Common myeloid progenitor, CD34-positive (primary cell): Measurements from ENCODE around the gene AKAP3. TPM values are rescaled to one million over a fixed set of nuclear protein-coding genes. Genes with fewer than 3 reads are reported as not detected.
A peak's percentile ranks its signal among the peaks of the same experiment; 100 is the strongest.

Experiments
- CTCF ChIA-PET: fragments of 350-600 bp; sonication (Branson Sonifier 250); formaldehyde crosslinking; loops from one replicate; lab custom pipeline; 2021; ENCODE audit warnings: antibody characterized with exemption; lab: Charles Lee
- POLR2A ChIA-PET: fragments of 350-600 bp; sonication (Branson Sonifier 250); formaldehyde crosslinking; loops from one replicate; lab custom pipeline; 2021; ENCODE audit warnings: antibody characterized with exemption; lab: Charles Lee
- DNase-seq, 3 donors: peaks; one replicate each; pipeline versions ENCODE4 v3.0.0 to v3.0.0-alpha.2; 2013
- H3K27ac ChIP-seq, 2 experiments: 1 replicate in 1 of 2; 2 replicates in 1 of 2; pipeline ENCODE4 v1.7.0; 2013; ENCODE audit warnings: inconsistent platforms in 2 of 2, low read length in 2 of 2, mild to moderate bottlenecking in 2 of 2, low read depth in 1 of 2, moderate library complexity in 1 of 2; ENCODE audit not compliant: severe bottlenecking in 2 of 2, insufficient read depth in 1 of 2, poor library complexity in 1 of 2
- H3K27me3 ChIP-seq, 5 experiments: replicated peaks in 2 of 5; 1 replicate in 3 of 5; 2 replicates in 2 of 5; pipeline versions ENCODE4 v1.6.1 to v1.7.0; 2013; ENCODE audit warnings: low read length in 4 of 5, mild to moderate bottlenecking in 2 of 5, moderate library complexity in 2 of 5, inconsistent platforms in 1 of 5; ENCODE audit not compliant: insufficient read depth in 5 of 5, control insufficient read depth in 4 of 5
- H3K36me3 ChIP-seq, 4 experiments: 1 replicate in 2 of 4; 2 replicates in 2 of 4; pipeline versions ENCODE4 v1.6.1 to v1.7.0; 2013; ENCODE audit warnings: low read length in 3 of 4, control low read depth in 1 of 4, mild to moderate bottlenecking in 1 of 4; ENCODE audit not compliant: control insufficient read depth in 4 of 4, insufficient read depth in 4 of 4
- H3K4me1 ChIP-seq, 4 experiments: 1 replicate in 3 of 4; 2 replicates in 1 of 4; pipeline versions ENCODE4 v1.6.1 to v1.7.1; 2013; ENCODE audit warnings: low read length in 3 of 4, mild to moderate bottlenecking in 3 of 4, control low read depth in 1 of 4, inconsistent platforms in 1 of 4, moderate library complexity in 1 of 4; ENCODE audit not compliant: control insufficient read depth in 4 of 4, insufficient read depth in 4 of 4; ENCODE audit errors: control extremely low read depth in 1 of 4
- H3K4me3 ChIP-seq, 7 experiments: 1 replicate in 4 of 7; 2 replicates in 3 of 7; pipeline versions ENCODE4 v1.5.1 to v1.7.0; 2013; ENCODE audit warnings: mild to moderate bottlenecking in 7 of 7, low read length in 6 of 7, moderate library complexity in 6 of 7, inconsistent platforms in 2 of 7, low read depth in 2 of 7, control low read depth in 1 of 7; ENCODE audit not compliant: insufficient read depth in 4 of 7, control insufficient read depth in 1 of 7; ENCODE audit errors: extremely low read depth in 1 of 7
- H3K9me3 ChIP-seq, 5 experiments: 1 replicate in 4 of 5; 2 replicates in 1 of 5; pipeline versions ENCODE4 v1.6.1 to v1.7.1; 2013; ENCODE audit warnings: low read length in 4 of 5, mild to moderate bottlenecking in 2 of 5, inconsistent platforms in 1 of 5, low read depth in 1 of 5, moderate library complexity in 1 of 5; ENCODE audit not compliant: control insufficient read depth in 4 of 5, insufficient read depth in 2 of 5; ENCODE audit errors: control extremely low read depth in 1 of 5
- WGBS: methylation state at CpG from one replicate; pipeline ENCODE4 v1.1.5; 2013; ENCODE audit not compliant: insufficient coverage; 5-methylcytosine and 5-hydroxymethylcytosine counted together
- polyA plus RNA-seq: library from polyadenylated mRNA; unstranded; fragments of 120-200 nt; gene quantifications from one replicate; pipeline ENCODE4 v1.2.1, GENCODE V29; 2013

Gene AKAP3
- polyA plus RNA-seq = 1.1 TPM

GRCh38 chr12:4648501-4649357, at the start of gene AKAP3, which contains the start of gene NDUFA9:
AKAP3 (minus strand) TSS chr12:4649051; CDS start chr12:4638196, 10,855 bp downstream.
NDUFA9 (plus strand) TSS chr12:4649114; CDS start chr12:4649127, 13 bp downstream.
- Histone ChIP-seq H3K27ac (peak within 1 kb of the TSS; percentile 73 to 87), H3K9me3 (no peaks in the 10 kb centered on the region), H3K4me3 (peak within 1 kb of the TSS; percentile 83 to 100 (median 92)), H3K27me3 (no peaks in the 10 kb centered on the region), H3K4me1 (peaks cover 10 to 26% (median 20%) of the 10 kb centered on the region in 4 experiments), H3K36me3 (peaks cover 0 to 3% (median 0%) of the 10 kb centered on the region in 4 experiments)
- 0% methylated on average over 29 of the region's 39 CpGs for WGBS
- POLR2A ChIA-PET = interaction anchor here (0.6 kb wide), 1 partner anchor 286 kb away, joined by 4 read pairs; no protein-coding TSS in a partner anchor
- DNase-seq = peak; percentile 74 to 77 (median 74)
- CTCF ChIA-PET = interaction anchor here (0.7 to 1.5 kb wide), 3 partner anchors 18 to 173 kb away, joined by 3 to 4 read pairs (median 3); no protein-coding TSS in a partner anchor

- H3K4me1 ChIP-seq = no peaks in the 10 kb centered on the region
- ChIA-PET POLR2A (no interaction called here), CTCF (no interaction called here)
- no peak overlapping the region for H3K4me3 ChIP-seq
- H3K36me3 ChIP-seq = peaks cover 4 to 35% (median 22%) of the 10 kb centered on the region in 4 experiments
- no peak for DNase-seq
- no peaks in the 10 kb centered on the region for H3K27me3 ChIP-seq
- 97% methylated on average over 5 of the region's 5 CpGs for WGBS
- H3K27ac ChIP-seq = no peak overlapping the region
- no peaks in the 10 kb centered on the region for H3K9me3 ChIP-seq
Measured at GRCh38 chr12:4690760-4691159, 41.9 kb upstream of the AKAP3 start.

- Histone ChIP-seq H3K9me3 (no peaks in the 10 kb centered on the region), H3K4me3 (no peak overlapping the region), H3K27me3 (no peaks in the 10 kb centered on the region), H3K27ac (no peak overlapping the region), H3K4me1 (no peaks in the 10 kb centered on the region), H3K36me3 (peaks cover 12 to 64% (median 51%) of the 10 kb centered on the region in 4 experiments)
- ChIA-PET POLR2A (no interaction called here), CTCF (interaction anchor here (1.0 kb wide), 2 partner anchors 10 to 178 kb away, joined by 3 read pairs; no protein-coding TSS in a partner anchor)
- WGBS = 95% methylated on average over 7 of the region's 8 CpGs
- DNase-seq = no peak
Measured at GRCh38 chr12:4685317-4685716, 36.5 kb upstream of the AKAP3 start.

GRCh38 chr12:4681732-4682131, 32.9 kb upstream of the AKAP3 start:
- Histone ChIP-seq H3K27ac (no peak overlapping the region), H3K4me1 (no peaks in the 10 kb centered on the region), H3K9me3 (no peaks in the 10 kb centered on the region), H3K36me3 (peaks cover 11 to 52% (median 39%) of the 10 kb centered on the region in 4 experiments), H3K27me3 (no peaks in the 10 kb centered on the region), H3K4me3 (no peak overlapping the region)
- ChIA-PET CTCF (no interaction called here), POLR2A (no interaction called here)
- no peak for DNase-seq
- WGBS = 80% methylated on average over 1 of the region's 3 CpGs

- no peak for DNase-seq
- Histone ChIP-seq H3K27me3 (no peaks in the 10 kb centered on the region), H3K4me1 (no peaks in the 10 kb centered on the region), H3K4me3 (no peak overlapping the region), H3K36me3 (peaks cover 11 to 35% (median 22%) of the 10 kb centered on the region in 4 experiments), H3K27ac (no peak overlapping the region), H3K9me3 (no peaks in the 10 kb centered on the region)
- ChIA-PET CTCF (no interaction called here), POLR2A (no interaction called here)
- WGBS = 100% methylated on average over 2 of the region's 2 CpGs
Measured at GRCh38 chr12:4679711-4680110, 30.9 kb upstream of the AKAP3 start.

GRCh38 chr12:4665236-4665635, 16.4 kb upstream of the AKAP3 start:
- no peak overlapping the region for H3K27ac ChIP-seq
- POLR2A ChIA-PET = no interaction called here
- 100% methylated on average over 1 of the region's 3 CpGs for WGBS
- no peaks in the 10 kb centered on the region for H3K27me3 ChIP-seq
- CTCF ChIA-PET = no interaction called here
- H3K36me3 ChIP-seq = peaks cover 30 to 87% (median 58%) of the 10 kb centered on the region in 4 experiments
- DNase-seq = no peak
- no peak overlapping the region for H3K4me3 ChIP-seq
- peaks cover 0 to 2% (median 0%) of the 10 kb centered on the region in 4 experiments for H3K4me1 ChIP-seq
- H3K9me3 ChIP-seq = no peaks in the 10 kb centered on the region
